ENCODE measurements around the gene PEAK1. TPM values are rescaled to one million over a fixed set of nuclear protein-coding genes. Genes with fewer than 3 reads are reported as not detected.

Gene PEAK1
- total RNA-seq, 1 experiment from 2014 or later, result 21.2 TPM

GRCh38 chr15:77083381-77084160 is 336.3 kb downstream of the PEAK1 start:
- Histone ChIP-seq H3K27ac (ENCODE audit: insufficient read length, low read depth, low read length) (no peak overlapping the region), H3K14ac (ENCODE audit: insufficient read depth, low read length) (no peak overlapping the region), H3K23me2 (ENCODE audit: insufficient read length, low read depth, low read length, poor library complexity, severe bottlenecking) (no peaks in the 10 kb centered on the region), H3K79me1 (ENCODE audit: insufficient read depth, low read depth, low read length, poor library complexity, severe bottlenecking) (no peaks in the 10 kb centered on the region), H3K4ac (ENCODE audit: low read depth, low read length) (no peak overlapping the region), H2BK5ac (ENCODE audit: insufficient read length, low read length) (no peak overlapping the region), H3K56ac (ENCODE audit: insufficient read length, low read depth, low read length) (no peak overlapping the region), H3K4me1 (ENCODE audit: insufficient read depth, low read length) (no peaks in the 10 kb centered on the region), H3K79me2 (ENCODE audit: insufficient read depth, low read length) (no peaks in the 10 kb centered on the region), H3T11ph (ENCODE audit: low read length) (no peak overlapping the region), H2BK120ac (ENCODE audit: low read depth, low read length, poor library complexity, severe bottlenecking) (no peak overlapping the region), H2BK15ac (ENCODE audit: low read depth, low read length) (no peak overlapping the region), H2AK5ac (ENCODE audit: insufficient read length, low read length) (no peak overlapping the region), H3K23ac (ENCODE audit: insufficient read length, low read depth, low read length) (no peak overlapping the region), H2AFZ (ENCODE audit: low read length) (peak overlapping the region; percentile 56), H4K8ac (replicated peaks; ENCODE audit: insufficient read length, low read depth, low read length) (no peak overlapping the region), H3K18ac (ENCODE audit: insufficient read length, low read depth, low read length) (no peak overlapping the region), H2BK12ac (ENCODE audit: insufficient read length, low read depth, low read length) (no peak overlapping the region), H3K9ac (ENCODE audit: extremely low read depth, insufficient read length, low read length) (no peak overlapping the region), H3K27me3 (ENCODE audit: insufficient read depth, low read length) (no peaks in the 10 kb centered on the region), H4K20me1 (ENCODE audit: control insufficient read depth, insufficient read depth, insufficient read length) (no peaks in the 10 kb centered on the region), H3K4me2 (ENCODE audit: insufficient read depth, insufficient read length, low read length) (peak overlapping the region; percentile 33), H2BK20ac (ENCODE audit: low read depth, low read length, poor library complexity, severe bottlenecking) (no peak overlapping the region), H3K9me3 (ENCODE audit: control insufficient read depth, low read depth, low read length) (no peaks in the 10 kb centered on the region), H4K5ac (ENCODE audit: insufficient read length, low read depth, low read length) (no peak overlapping the region), H4K91ac (ENCODE audit: insufficient read length, low read depth, low read length) (no peak overlapping the region)
- Mint-ChIP-seq H3K27ac (no peak overlapping the region), H3K36me3 (ENCODE audit: insufficient read depth in 1 of 3, low read depth in 3 of 3) (no peaks in the 10 kb centered on the region), H3K4me1 (peaks cover 5 to 8% of the 10 kb centered on the region in 2 experiments), H3K27me3 (ENCODE audit: low read depth) (peaks cover 12% of the 10 kb centered on the region), H3K9me3 (no peaks in the 10 kb centered on the region; a peak in 1 of 5 replicates), H3K4me3 (peak overlapping the region; percentile 37 to 51)
- peak; percentile 97 for DNase-seq
- no peak for TF ChIP-seq CTCF (conservative IDR thresholded peaks at IDR 0.05)
- no CpG with 5 or more reads among the region's 21 CpGs for WGBS (ENCODE audit: extremely low coverage, insufficient read length, low lambda C conversion rate)

All from H9 (cell line).